Neural cell (in vitro differentiated cells): ENCODE measurements around the gene LUM.

Source experiments
- CTCF ChIP-seq: fragments of 450-650 bp; IDR thresholded peaks from 2 replicates; pipeline ENCODE4 v1.5.1; 2014; ENCODE audit warnings: antibody characterized with exemption, mild to moderate bottlenecking, moderate library complexity; ENCODE audit not compliant: poor library complexity, severe bottlenecking
- POLR2AphosphoS5 ChIP-seq: IDR thresholded peaks from 2 replicates; pipeline ENCODE4 v1.6.1; 2012
- REST ChIP-seq: IDR thresholded peaks from 2 replicates; pipeline ENCODE4 v1.6.1; 2012; ENCODE audit warnings: borderline replicate concordance
- SMC3 ChIP-seq: fragments of 450-650 bp; conservative IDR thresholded peaks from 2 replicates; pipeline ENCODE4 v1.6.1; 2014; ENCODE audit warnings: antibody characterized with exemption, mild to moderate bottlenecking, moderate library complexity; ENCODE audit not compliant: poor library complexity

GRCh38 chr12:91104812-91105466 is 6.4 kb downstream of the LUM start:
- TF ChIP-seq CTCF, result no peak
- TF ChIP-seq POLR2AphosphoS5, result no peak
- no peak for TF ChIP-seq SMC3
- no peak for TF ChIP-seq REST
